GM23248 (cell line): ENCODE measurements around the gene PEAK3. TPM values are rescaled to one million over a fixed set of nuclear protein-coding genes. Genes with fewer than 3 reads are reported as not detected.

Source experiments
- DNase-seq: peaks from one replicate; pipeline ENCODE4 v3.0.0-alpha.2; 2015
- H2AFZ ChIP-seq: fragments of 200-600 bp; sonication (generic); 2 replicates; pipeline ENCODE4 v1.6.1; 2016; ENCODE audit warnings: antibody characterized with exemption
- H3F3A ChIP-seq: fragments of 200-600 bp; sonication (generic); 2 replicates; pipeline ENCODE4 v1.6.1; 2016; ENCODE audit warnings: mild to moderate bottlenecking, antibody characterized with exemption, mixed run types; ENCODE audit not compliant: insufficient read depth
- H3K27ac ChIP-seq: fragments of 200-600 bp; sonication (generic); 2 replicates; pipeline ENCODE4 v1.5.1; 2016; ENCODE audit warnings: mild to moderate bottlenecking
- H3K27me3 ChIP-seq: fragments of 200-600 bp; sonication (generic); replicated peaks from 2 replicates; pipeline ENCODE4 v1.6.1; 2016; ENCODE audit warnings: mild to moderate bottlenecking; ENCODE audit not compliant: insufficient read depth
- H3K36me3 ChIP-seq: fragments of 200-600 bp; sonication (generic); 2 replicates; pipeline ENCODE4 v1.6.1; 2016; ENCODE audit warnings: low read depth, mild to moderate bottlenecking
- H3K4me1 ChIP-seq: fragments of 200-600 bp; sonication (generic); 2 replicates; pipeline ENCODE4 v1.6.1; 2016; ENCODE audit warnings: mild to moderate bottlenecking; ENCODE audit not compliant: insufficient read depth
- H3K4me2 ChIP-seq: fragments of 200-600 bp; sonication (generic); one replicate; pipeline ENCODE4 v1.6.1; 2016; ENCODE audit warnings: mild to moderate bottlenecking; ENCODE audit not compliant: unreplicated experiment
- H3K4me3 ChIP-seq: fragments of 200-600 bp; sonication (generic); 2 replicates; pipeline ENCODE4 v1.5.1; 2016; ENCODE audit warnings: mild to moderate bottlenecking
- H3K79me2 ChIP-seq: fragments of 200-600 bp; sonication (generic); 2 replicates; pipeline ENCODE4 v1.6.1; 2016; ENCODE audit warnings: mild to moderate bottlenecking; ENCODE audit not compliant: insufficient read depth
- H3K9ac ChIP-seq: fragments of 200-600 bp; sonication (generic); 2 replicates; pipeline ENCODE4 v1.6.1; 2016; ENCODE audit warnings: mild to moderate bottlenecking
- H3K9me2 ChIP-seq: fragments of 200-600 bp; sonication (generic); 2 replicates; pipeline ENCODE4 v1.6.1; 2016; ENCODE audit warnings: mixed run types, mild to moderate bottlenecking, moderate library complexity; ENCODE audit not compliant: insufficient read depth
- H3K9me3 ChIP-seq: fragments of 200-600 bp; sonication (generic); one replicate; pipeline ENCODE4 v1.6.1; 2017; ENCODE audit warnings: low read depth
- H4K20me1 ChIP-seq: fragments of 200-600 bp; sonication (generic); 2 replicates; pipeline ENCODE4 v1.6.0; 2016; ENCODE audit not compliant: insufficient read depth
- EZH2 ChIP-seq: fragments of 200-600 bp; sonication (generic); IDR thresholded peaks from 2 replicates; pipeline ENCODE4 v1.6.1; 2018; ENCODE audit warnings: antibody characterized with exemption, mild to moderate bottlenecking; ENCODE audit not compliant: insufficient read depth, poor library complexity, severe bottlenecking
- EZH2phosphoT487 ChIP-seq: fragments of 200-600 bp; sonication (generic); IDR thresholded peaks from 2 replicates; pipeline ENCODE4 v1.6.1; 2018; ENCODE audit warnings: antibody characterized with exemption, moderate library complexity, mild to moderate bottlenecking, low read depth; ENCODE audit not compliant: insufficient read depth
- WGBS, 2 experiments: methylation state at CpG; one replicate each; pipeline ENCODE4 v1.1.6; 2015 to 2017; ENCODE audit warnings: low lambda C conversion rate in 2 of 2, low coverage in 1 of 2; ENCODE audit errors: missing lambda C conversion rate in 2 of 2; 5-methylcytosine and 5-hydroxymethylcytosine counted together
- in situ Hi-C: fragments of 300-500 bp; cut with MboI; formaldehyde crosslinking; loops from 2 replicates; pipeline ENCODE4 v1.15.0; 2020
- polyA plus RNA-seq: library from polyadenylated mRNA; unstranded; fragments of >200 nt; fragmentation: Nextera tagmentation; extraction: Ambion mirVana; gene quantifications from 2 replicates; pipeline ENCODE4 v1.2.1, GENCODE V29; 2016
- total RNA-seq: library from RNA; depleted of rRNA; stranded (reverse); fragments of >200 nt; shearing (Covaris generic); gene quantifications from 2 replicates; pipeline ENCODE4 v1.2.3, GENCODE V29; 2014

Gene PEAK3
- total and polyA plus RNA-seq, 2 experiments from 2014 or later = not detected

DNA sequence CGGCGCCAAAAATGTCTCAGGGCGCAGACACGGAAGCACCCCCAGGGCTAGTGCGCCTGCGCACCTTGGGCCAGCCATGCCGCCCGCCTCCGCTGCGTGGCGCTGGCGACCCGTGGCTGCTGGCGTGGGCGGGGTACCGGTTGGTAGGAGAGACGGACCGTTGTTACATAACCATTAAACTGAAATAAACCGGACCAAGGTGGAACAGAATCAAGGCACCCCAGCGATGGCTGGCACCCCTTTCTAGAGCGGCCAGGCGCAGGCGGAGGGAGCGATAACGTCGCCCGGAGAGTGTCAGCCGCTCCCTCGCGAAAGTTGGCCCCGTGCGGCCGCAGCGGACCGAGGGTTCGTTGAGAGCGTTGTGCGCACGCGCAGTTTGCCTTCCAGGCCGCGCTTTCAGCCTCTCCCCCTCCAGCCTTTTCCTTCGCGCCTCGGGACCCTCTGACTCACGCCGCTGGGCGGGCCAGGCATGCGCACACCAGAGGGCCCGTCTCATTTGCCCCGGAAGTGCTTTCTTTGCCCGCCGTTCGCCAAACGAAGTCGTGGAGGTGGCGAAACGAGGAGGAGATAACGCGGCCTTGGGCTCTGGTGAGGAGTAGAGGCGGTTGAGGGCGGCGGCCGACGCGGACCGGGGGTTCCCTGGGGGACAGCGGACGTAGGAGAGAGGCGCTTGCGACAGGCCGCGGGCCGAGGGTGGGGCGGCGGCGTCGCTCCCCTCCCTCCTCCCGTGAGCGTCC is 45.5 kb downstream of the PEAK3 start, which contains the start of the genes PLEKHJ1 and SF3A2:
Gene PLEKHJ1 (minus strand): TSS at position 16 of the 737 bp plus-strand sequence. CDS start 81 bp downstream, outside the sequence.
Gene SF3A2 (plus strand): TSS at position 511 of the 737 bp plus-strand sequence. CDS start 6,595 bp downstream, outside the sequence.
- DNase-seq = peak; percentile 99
- Histone ChIP-seq H3K9me2 (no peaks in the 10 kb centered on the region), H3K4me3 (peak within 1 kb of the TSS; percentile 83), H3K4me2 (peak within 1 kb of the TSS; percentile 97), H3K27me3 (no peaks in the 10 kb centered on the region), H3K36me3 (no peaks in the 10 kb centered on the region), H2AFZ (peak within 1 kb of the TSS; percentile 66), H3K27ac (peak within 1 kb of the TSS; percentile 92), H3K4me1 (peaks cover 31% of the 10 kb centered on the region), H4K20me1 (peaks cover 8% of the 10 kb centered on the region; the same call in 1 of the 2 replicates), H3K9me3 (no peaks in the 10 kb centered on the region), H3F3A (peaks cover 29% of the 10 kb centered on the region; the same call in 1 of the 2 replicates), H3K9ac (peak within 1 kb of the TSS; percentile 92), H3K79me2 (peaks cover 92% of the 10 kb centered on the region)
- in situ Hi-C loops = no loop called here
- no peak for TF ChIP-seq EZH2
- no peak for TF ChIP-seq EZH2phosphoT487
- WGBS, 2 experiments = 1 to 2% methylated on average over 70 to 71 of the region's 80 CpGs

GRCh38 chr19:2236064-2236313 is 46.0 kb downstream of the PEAK3 start:
- H3K36me3 ChIP-seq = no peaks in the 10 kb centered on the region
- DNase-seq = no peak
- no peaks in the 10 kb centered on the region for H3K9me2 ChIP-seq
- TF ChIP-seq EZH2 (no peak), EZH2phosphoT487 (no peak)
- in situ Hi-C loops = no loop called here
- peaks cover 89% of the 10 kb centered on the region for H3K79me2 ChIP-seq
- no peaks in the 10 kb centered on the region for H3K9me3 ChIP-seq
- WGBS, 2 experiments = 1 to 4% methylated on average over 20 to 26 of the region's 28 CpGs
- H3F3A ChIP-seq = peaks cover 31% of the 10 kb centered on the region; the same call in 1 of the 2 replicates
- H4K20me1 ChIP-seq = peaks cover 8% of the 10 kb centered on the region; the same call in 1 of the 2 replicates
- H2AFZ ChIP-seq = peak overlapping the region; percentile 66
- H3K27ac ChIP-seq = peak overlapping the region; percentile 92
- peak overlapping the region; percentile 92 for H3K9ac ChIP-seq
- H3K4me3 ChIP-seq = peak overlapping the region; percentile 83
- H3K4me1 ChIP-seq = peaks cover 26% of the 10 kb centered on the region
- H3K27me3 ChIP-seq = no peaks in the 10 kb centered on the region
- peak overlapping the region; percentile 97 for H3K4me2 ChIP-seq

DNA sequence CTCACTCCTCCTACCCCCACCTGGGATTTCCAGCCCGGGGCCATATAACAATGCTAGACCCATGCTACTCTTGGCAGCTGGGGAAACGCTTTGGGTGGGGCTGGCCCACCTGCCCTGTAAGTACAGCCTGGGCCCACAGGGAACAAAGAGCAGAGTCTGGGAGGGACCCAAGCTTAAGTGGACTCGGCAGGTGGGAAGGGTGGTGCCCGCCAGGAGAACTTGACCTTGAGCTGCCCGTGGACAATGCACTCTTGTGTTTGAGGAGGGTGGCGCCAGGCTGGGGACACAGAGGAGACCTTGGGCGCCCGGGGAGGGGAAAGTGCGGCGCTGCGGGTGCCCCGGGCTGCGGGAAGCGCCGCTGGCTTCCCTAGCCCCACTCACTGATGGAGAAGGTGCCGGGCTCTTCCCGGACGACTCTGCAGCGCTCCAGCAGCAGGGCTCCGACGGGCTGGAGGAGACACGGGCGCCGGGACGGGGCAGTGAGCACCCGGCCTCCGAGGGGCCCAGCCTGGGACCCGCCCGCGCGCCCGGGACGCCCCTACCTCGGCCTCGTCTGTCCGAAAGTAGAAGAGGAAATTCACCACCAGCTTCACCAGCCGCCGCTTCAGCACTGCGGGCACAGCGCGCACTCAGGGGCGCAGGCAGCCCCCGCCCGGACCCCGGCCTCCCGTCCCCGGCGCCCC is 46.5 kb downstream of the PEAK3 start:
- peak; percentile 57 for DNase-seq

GRCh38 chr19:2234996-2235380 is 47.0 kb downstream of the PEAK3 start:
- TF ChIP-seq EZH2 (no peak), EZH2phosphoT487 (no peak)
- H2AFZ ChIP-seq = peak overlapping the region; percentile 66
- H3K9ac ChIP-seq = peak overlapping the region; percentile 92
- peak; percentile 28 for DNase-seq
- peak overlapping the region; percentile 92; the same call in 1 of the 2 replicates for H3K27ac ChIP-seq
- H3K4me2 ChIP-seq = peak overlapping the region; percentile 97
- no peaks in the 10 kb centered on the region for H3K36me3 ChIP-seq
- no peaks in the 10 kb centered on the region for H3K9me3 ChIP-seq
- H3K27me3 ChIP-seq = no peaks in the 10 kb centered on the region
- in situ Hi-C loops = no loop called here
- peaks cover 79% of the 10 kb centered on the region for H3K79me2 ChIP-seq
- peaks cover 36% of the 10 kb centered on the region; the same call in 1 of the 2 replicates for H3F3A ChIP-seq
- peaks cover 4% of the 10 kb centered on the region; the same call in 1 of the 2 replicates for H4K20me1 ChIP-seq
- H3K9me2 ChIP-seq = no peaks in the 10 kb centered on the region
- peaks cover 17% of the 10 kb centered on the region for H3K4me1 ChIP-seq
- 32 to 34% methylated on average over 6 of the region's 6 CpGs for WGBS, 2 experiments
- H3K4me3 ChIP-seq = peak overlapping the region; percentile 83

More for the DNA sequence above, 46.5 kb downstream of the PEAK3 start:
- peak overlapping the region; percentile 83 for H3K4me3 ChIP-seq
- H3K36me3 ChIP-seq = no peaks in the 10 kb centered on the region
- H3K4me2 ChIP-seq = peak overlapping the region; percentile 97
- H3K4me1 ChIP-seq = peaks cover 22% of the 10 kb centered on the region
- peaks cover 84% of the 10 kb centered on the region for H3K79me2 ChIP-seq
- peak overlapping the region; percentile 92 for H3K27ac ChIP-seq
- peaks cover 4% of the 10 kb centered on the region; the same call in 1 of the 2 replicates for H4K20me1 ChIP-seq
- whole genome bisulfite sequencing, 2 experiments = 0 to 2% methylated on average over 35 to 37 of the region's 48 CpGs
- H3K27me3 ChIP-seq = no peaks in the 10 kb centered on the region
- peaks cover 32% of the 10 kb centered on the region; the same call in 1 of the 2 replicates for H3F3A ChIP-seq
- TF ChIP-seq EZH2phosphoT487 (no peak), EZH2 (no peak)
- no peaks in the 10 kb centered on the region for H3K9me2 ChIP-seq
- H2AFZ ChIP-seq = peak overlapping the region; percentile 66
- peak overlapping the region; percentile 92 for H3K9ac ChIP-seq
- in situ Hi-C loops = no loop called here
- H3K9me3 ChIP-seq = no peaks in the 10 kb centered on the region
